HG02970 (cell line): ENCODE measurements around the gene PPP2R5C.
"Not testable (repeated sequence)": the region's sequence is repeated elsewhere in the genome, so short reads cannot be mapped to it uniquely, and the experiment has no call there.

ENCODE experiments used
- ATAC-seq: cut with Tn5 transposase; IDR thresholded peaks from one replicate; pipeline ENCODE4 v1.9.1; 2021; ENCODE audit warnings: mild to moderate bottlenecking, moderate library complexity, moderate number of reproducible peaks; ENCODE audit not compliant: unreplicated experiment, low FRiP score

The PPP2R5C gene

DNA sequence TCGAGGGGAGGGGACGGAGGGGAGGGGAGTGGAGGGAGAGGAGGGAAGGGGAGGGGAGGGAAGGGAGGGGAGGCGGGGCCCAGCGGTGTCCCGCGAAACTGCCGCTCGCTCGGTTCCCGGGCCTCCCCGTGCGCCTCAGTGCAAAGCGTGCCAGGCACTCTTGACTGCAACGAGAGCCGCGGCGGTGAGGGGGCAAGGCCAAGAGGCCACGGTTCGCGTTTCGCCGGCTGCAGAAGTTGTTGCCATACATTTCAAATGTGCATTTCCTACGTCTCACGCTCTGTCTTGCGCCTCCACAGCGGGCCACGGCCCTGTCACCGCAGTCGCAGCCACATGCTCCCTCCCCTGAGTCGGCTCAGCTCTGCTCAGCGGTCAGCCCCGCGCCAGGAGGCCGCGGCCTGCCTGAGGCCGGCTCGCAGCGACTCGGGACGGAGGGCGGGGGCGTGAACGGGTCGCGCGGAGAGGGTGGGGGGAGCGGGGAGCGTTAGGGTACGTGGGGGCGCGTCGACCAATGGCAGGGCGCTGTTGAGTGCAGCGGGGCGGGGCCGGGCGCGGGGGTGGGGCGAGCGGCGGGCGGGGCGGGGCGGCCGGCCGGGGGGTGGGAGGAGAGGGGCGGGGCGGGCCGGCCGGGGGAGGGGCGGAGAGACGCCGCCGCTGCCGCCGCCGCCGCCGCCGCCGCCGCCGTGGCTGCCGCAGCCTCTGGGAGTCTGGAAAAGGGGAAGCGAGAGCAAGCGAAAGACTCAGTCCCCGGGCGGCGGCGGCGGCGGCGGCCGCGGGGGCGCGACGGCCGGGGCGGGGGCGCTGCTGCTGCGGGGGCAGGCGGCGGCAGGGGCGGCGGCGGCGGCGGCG lies at the start of gene PPP2R5C:
TSS of gene PPP2R5C (plus strand) at position 678 of the 849 bp plus-strand sequence. CDS start 185 bp downstream, outside the sequence.
- peak; percentile 60 for ATAC-seq

DNA sequence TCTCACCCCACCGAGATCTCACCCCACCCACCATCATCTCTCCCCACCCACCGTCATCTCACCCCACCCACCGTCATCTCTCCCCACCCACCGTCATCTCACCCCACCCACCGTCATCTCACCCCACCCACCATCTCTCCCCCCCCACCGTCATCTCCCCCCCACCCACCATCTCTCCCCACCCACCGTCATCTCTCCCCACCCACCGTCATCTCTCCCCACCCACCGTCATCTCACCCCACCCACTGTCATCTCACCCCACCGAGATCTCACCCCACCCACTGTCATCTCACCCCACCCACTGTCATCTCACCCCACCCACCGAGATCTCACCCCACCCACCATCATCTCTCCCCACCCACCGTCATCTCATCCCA lies 49.7 kb upstream of the PPP2R5C start:
- not testable (repeated sequence) for ATAC-seq

DNA sequence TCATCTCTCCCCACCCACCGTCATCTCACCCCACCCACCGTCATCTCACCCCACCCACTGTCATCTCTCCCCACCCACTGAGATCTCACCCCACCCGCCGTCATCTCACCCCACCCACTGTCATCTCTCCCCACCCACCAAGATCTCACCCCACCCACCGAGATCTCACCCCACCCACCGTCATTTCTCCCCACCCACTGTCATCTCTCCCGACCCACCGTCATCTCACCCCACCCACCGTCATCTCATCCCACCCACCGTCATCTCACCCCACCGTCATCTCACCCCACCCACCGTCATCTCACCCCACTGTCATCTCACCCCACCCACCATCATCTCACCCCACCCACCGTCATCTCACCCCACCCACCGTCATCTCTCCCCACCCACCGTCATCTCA lies 49.2 kb upstream of the PPP2R5C start:
- ATAC-seq, result not testable (repeated sequence)

DNA sequence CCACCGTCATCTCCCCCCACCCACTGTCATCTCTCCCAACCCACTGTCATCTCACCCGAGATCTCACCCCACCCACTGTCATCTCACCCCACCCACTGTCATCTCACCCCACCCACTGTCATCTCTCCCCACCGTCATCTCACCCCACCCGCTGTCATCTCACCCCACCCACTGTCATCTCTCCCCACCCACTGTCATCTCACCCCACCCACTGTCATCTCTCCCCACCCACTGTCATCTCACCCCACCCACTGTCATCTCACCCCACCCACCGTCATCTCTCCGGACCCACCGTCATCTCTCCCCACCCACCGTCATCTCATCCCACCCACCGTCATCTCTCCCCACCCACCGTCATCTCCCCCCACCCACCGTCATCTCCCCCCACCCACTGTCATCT lies 48.4 kb upstream of the PPP2R5C start:
- not testable (repeated sequence) for ATAC-seq

DNA sequence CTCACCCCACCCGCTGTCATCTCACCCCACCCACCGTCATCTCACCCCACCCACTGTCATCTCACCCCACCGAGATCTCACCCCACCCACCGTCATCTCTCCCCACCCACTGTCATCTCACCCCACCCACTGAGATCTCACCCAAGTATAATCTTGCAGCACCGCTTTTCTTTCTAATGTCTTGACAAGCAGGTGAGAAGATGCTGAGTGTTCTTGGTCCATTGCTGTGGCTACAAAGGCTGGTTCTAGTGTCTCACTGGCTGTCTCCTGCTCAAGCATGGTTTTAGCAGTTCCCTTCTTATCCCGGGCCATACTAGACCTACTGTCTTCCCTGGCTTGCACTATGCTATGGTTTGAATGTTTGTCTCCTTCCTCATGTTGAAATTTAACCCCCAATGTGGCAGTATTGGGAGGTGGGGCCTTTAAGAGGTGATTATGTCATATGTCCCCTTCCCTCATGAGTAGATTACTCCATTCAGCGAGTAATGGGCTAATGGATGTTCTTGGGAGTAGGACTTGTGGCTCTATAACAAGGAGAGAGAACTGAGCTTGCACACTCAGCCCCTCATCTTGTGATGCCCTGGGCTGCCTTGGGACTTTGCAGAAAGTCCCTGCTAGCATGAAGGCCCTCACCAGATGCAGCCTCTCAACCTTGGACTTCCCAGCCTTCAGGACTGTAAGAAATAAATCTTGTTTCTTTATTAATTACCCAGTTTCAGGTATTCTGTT lies 47.7 kb upstream of the PPP2R5C start:
- ATAC-seq, result no peak

DNA sequence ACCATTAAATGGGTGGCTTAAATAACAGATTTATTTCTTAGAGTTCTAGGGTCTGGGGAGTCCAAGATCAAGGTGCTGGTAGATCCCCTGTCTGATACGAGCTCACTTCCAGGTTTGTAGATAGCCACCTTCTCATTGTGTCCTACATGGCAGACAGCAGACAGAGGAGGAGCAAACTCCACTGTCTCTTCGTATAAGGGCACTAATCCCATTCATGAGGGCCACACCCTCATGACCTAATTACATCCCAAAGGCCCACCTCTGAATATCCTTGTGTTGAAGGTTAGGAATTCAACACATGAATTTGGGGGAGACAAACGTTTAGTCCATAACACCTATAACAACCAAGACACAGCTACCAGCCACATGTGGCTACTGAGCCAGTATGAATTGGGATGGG lies 47.1 kb upstream of the PPP2R5C start:
- ATAC-seq, result no peak

DNA sequence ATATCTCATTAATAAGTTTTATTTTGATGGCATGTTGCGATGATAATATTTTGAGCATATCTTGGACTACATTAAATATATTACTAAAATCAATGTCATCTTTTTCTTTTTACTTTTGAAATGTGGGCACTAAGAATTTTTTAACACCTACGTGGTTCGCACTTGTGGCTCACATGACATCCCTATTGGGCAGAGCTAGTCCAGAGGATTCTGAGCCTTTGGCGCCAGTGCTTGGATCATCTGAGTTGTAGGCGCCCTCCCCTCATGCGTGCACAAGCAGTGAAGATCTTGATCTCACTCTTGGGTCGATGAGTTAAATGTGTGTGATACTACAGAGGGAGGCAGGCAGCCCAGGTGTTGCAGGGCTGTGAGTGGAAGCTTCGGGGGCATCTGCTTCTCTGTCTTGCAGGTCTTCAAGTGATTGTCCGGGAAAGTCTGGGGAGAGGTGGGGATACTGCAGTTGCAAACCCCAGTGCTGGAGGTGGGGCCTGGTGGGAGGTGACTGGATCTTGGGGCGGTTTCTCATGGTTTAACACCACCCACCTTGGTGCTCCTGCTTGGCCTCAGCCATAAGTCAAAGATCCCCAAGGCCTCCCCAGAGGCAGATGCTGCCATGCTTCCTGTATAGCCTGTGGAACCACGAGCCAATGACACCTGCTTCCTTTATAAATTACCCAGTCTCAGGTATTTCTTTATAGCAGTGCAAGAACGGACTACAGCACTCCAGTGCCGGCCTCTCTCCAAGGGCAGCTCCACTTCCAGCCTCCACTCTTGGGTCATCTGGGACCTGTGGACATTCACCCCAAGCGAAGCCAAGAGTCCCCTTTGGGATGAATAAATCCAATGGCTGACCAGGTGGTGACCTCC lies 46.1 kb upstream of the PPP2R5C start:
- ATAC-seq, result no peak

DNA sequence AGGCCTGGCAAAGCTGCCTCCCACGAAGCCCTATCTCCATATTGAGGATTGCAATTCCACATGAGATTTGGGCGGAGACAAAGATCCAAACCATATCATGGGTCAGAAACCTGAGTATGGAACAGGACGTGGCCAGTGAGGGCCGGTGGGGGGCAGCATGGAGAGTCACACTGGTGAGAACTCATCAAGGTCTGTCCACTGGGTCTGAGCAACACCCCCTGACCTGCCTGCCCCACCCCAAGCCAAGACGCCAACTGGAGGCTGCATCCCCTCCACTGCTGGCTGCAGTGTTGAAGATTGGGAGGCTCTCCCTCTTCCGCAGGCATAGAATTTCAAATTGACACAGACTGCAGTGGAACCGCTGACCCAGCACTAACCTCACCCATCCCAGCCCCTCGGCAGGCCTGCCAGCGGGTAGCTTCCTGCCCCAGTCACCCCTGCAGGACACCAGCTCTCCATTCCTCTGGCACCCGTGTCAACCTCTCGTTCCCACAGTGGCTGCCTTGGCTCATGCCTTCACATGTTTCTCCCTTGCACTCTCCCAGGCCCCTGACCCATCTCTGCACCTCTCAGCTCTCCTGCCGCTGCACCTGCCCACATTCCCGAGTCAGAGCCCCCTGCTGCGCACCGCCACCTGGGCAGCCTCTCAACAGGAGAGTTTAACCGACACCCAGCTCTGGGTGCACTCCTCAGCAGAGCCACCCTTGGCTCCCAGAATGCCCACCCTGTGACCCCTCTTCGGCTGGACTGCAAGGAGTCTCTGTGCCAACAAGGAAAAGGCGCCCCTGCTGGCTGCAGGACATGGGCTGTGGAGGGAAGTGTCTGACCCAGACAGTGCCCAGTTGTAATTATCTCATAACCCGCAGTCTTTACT lies 45.2 kb upstream of the PPP2R5C start:
- no peak for ATAC-seq

DNA sequence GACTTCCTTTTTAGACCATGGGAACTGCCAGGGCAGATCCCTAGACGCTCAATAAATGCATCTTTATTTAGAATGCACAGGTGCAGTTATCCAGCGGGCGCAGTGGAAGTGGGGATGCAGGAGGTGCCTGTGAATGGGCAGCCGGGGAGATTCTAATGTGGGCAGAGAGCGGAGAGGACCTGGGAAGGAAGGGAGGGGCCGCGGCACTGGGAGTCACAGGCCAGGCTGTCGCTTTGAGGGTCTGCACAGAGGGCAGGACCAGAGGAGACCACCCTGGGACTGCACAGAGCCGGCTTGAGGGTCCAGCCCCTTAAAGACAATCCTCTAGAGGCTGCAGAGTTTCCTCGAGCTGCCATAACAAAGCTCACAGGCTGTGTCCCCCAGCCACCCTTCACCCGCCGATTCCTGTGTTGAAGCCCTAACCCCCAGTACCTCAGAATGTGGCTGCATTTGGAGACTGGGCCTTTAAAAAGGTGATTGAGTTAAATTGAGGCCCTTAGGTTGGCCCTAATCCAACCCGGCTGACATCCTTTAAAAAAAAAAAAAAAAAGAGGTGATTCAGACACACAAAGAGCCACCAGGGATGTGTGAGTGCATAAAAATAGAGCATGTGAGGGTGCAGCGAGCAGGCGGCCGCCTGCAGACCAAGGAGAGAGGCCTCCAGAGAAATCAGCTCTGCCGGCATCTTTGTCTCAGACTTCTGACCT lies 44.4 kb upstream of the PPP2R5C start:
- ATAC-seq, result no peak

DNA sequence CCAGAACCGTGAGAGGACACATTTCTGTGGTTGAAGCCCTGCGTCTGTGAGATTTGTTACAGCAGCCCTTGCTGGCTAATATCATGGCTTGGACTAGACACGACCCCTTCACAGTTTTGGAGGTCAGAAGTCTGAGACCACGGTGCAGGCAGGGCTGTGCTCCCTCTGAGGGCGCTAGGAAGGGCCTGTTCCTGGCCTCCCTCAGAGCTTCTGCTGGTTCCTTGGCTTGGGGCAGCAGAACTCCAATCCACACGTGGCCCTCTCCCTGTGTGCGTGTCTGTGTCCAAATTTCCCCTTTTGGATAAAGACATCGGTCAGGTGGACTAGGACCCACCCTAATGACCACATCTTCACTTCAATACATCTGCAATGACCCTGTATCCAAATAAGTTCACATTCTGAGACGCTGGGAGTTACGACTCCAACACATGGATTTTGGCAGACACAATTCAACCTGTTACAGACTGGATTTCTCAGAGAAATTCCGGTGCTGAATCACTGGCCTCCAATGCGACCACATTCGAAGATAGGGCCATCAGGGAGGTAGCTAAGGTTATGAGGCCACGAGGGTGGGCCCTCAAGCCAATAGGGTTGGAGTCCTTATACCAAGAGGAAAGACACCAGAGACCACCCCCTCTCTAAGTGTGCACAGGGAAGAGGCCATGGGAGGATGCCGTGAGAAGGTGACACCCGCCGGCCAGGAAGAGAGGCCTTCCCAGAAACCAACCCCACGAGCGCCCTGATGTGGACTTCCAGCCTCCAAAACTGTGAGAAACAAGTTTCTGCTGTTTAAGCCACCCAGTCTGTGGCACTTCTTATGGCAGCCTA lies 43.6 kb upstream of the PPP2R5C start:
- ATAC-seq, result no peak

DNA sequence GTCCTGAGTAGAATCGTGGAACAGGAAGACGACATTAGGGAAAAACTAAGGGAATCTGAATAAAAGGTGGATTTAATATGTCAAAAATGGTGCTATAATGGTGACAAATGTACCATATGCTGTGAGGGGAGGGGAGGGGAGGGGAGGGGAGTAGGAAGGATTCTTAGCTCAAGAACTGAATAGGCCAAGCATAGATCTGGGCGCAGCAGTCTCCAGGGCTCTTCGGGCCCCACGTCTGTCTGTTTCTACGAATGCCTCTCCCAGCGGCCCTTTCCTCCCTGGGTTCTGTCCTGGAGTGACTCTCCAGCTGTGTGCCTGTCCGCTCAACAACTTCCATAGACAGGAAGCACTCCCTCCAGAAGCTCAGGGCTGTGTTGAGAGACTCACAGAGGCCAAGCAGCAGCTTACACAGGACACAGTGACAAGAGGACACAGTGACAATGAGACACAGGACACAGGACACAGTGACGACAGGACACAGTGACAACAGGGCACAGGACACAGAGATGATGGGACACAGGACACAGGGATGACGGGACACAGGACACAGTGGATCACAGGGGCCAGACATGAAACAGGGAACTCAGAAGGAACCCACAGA lies 42.4 kb upstream of the PPP2R5C start:
- ATAC-seq, result no peak

DNA sequence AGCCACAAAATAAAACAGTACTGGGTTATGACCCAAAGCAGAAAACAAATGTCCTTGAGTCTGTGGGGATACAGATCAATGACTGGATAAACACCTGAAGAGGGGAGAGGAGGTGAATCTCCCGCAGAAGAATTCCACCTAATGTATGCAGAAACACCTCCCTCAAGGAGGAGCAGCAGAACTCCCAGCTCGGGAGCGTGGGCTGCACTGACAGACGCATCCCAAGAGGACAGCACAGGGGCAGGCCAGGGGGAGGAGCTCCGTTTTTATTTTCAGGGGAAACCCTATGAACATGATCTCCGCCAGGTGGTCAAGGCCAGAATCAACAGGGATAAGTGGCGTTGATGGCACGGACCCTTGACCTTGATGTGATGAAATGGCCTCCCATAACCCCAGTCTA lies 41.8 kb upstream of the PPP2R5C start:
- ATAC-seq, result no peak

DNA sequence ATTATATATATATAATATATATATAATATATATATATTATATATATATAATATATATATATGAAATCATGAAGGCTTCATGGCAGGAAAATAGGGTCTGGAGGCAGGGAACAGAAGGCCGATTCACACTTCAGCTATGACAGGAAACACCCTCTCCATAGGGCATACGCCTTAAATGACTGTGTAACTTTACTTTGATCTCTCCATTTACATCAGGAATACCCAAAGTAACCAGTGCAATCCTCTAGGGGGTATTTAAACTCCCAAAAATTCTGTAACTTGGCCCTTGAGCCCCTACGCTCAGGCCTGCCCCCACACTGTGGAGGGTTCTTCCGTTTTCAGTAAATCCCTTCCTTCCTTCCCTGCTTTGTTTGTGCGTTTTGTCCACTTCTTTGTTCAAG lies 40.4 kb upstream of the PPP2R5C start:
- ATAC-seq, result no peak

DNA sequence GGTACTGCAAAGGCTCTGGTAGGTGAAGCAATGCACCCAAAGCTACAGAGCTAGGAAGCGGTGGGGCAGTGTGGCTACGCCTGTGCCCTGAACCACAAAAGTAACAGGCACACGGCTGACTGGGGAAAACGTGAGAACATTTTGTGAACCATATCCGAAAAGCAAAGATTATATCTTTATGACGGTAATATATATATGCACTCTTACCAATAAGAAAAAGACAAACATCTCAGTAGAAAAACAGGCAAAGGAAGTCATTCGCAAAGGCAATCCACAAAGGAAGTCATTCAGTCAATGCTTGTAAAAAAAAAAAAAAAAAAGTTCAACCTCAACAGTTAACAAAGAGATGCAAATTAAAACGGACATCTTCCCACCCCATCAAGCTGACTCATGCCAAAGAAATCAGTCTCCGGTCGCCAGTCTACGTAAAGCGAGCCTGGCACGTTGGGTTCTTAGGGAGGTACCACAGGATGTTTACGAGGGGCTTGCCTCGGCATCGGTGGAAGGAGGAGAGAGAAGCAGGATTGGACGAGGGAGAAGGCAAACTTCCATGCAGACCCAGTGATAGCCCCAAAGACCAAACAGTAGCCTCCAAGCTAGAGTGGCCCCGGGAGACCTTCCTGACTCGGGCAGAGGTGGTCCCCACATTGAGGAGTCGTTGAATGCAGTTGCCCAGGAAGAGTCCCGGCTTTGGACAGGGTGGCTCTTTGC lies 39.4 kb upstream of the PPP2R5C start:
- no peak for ATAC-seq

DNA sequence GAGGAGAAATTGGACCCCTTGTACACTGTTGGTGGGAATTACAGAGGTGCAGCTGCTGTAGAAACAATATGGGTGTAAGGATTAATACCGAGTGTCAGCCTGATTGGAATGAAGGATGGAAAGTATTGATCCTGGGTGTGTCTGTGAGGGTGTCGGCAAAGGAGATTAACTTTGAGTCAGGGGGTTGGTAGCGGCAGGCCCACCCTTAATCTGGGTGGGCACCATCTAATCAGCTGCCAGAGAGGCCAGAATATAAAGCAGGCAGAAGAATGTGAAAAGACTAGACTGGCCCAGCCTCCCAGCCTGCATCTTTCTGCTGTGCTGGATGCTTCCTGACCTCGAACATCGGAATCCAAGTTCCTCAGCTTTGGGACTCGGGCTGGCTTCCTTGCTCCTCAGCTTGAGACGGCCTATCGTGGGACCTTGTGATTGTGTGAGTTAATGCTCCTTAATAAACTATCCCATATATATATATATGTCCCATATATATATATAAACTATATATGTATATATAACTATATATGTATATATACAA lies 38.4 kb upstream of the PPP2R5C start:
- no peak for ATAC-seq

DNA sequence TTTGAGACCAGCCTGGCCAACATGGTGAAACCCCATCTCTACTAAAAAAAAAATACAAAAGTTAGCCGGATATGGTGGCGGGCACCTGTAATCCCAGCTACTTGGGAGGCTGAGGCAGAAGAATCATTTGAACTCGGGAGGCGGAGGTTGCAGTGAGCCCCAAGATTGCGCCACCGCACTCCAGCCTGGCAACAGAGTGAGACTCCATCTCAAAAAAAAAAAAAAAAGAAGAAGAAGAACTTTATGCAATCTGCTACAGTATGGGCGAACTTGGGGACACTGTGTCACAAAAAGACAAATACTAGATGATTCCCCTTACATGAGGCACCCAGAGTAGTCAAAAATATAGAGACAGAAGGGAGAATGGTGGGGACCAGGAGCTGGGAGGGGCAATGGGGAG lies 35.9 kb upstream of the PPP2R5C start:
- not testable (repeated sequence) for ATAC-seq

DNA sequence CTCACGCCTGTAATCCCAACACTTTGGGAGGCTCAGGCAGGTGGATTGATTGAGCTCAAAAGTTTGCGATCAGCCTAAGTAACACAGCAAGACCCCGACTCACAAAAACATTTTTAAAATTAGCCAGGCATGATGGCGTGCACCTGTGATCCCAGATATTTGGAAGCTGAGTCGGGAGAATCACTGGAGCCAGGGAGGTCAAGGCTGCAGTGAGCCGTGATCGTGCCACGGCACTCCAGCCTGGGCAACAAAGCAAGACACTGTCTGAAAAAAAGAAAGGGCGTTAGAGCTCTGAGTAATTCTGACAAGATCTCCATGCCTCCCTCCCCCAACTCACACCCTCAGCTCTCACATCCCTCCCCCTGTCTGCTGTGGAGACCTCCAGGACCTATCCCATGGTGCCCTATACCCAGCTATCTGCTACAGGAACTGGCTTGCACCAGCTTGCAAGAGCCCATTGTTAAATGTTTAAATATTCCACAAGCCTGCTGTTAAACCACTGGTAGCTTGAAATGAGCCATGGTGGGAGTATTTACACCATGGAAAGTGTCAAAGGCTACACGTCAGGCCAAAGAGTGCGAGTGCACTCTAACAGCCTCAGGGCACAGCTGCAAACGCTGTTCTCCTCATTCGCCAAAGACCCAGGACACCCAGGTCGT lies 35.1 kb upstream of the PPP2R5C start:
- ATAC-seq, result no peak
